ENCODE results near the gene IQCM. TPM values are rescaled to one million over a fixed set of nuclear protein-coding genes. Genes with fewer than 3 reads are reported as not detected.

The IQCM gene
- total and polyA plus RNA-seq, 2 donors (not counting 1 experiment from before 2014, with no cell fraction given) = not detected

- Histone ChIP-seq H3K9ac (ENCODE audit: insufficient read depth, low read length) (no peak overlapping the region), H3K4me2 (ENCODE audit: extremely low read depth, insufficient read depth, low read length) (no peak overlapping the region), H3K36me3 (ENCODE audit: control insufficient read depth, insufficient read depth, low read length) (no peaks in the 10 kb centered on the region), H3K4me1 (ENCODE audit: control insufficient read depth, extremely low read depth, insufficient read depth, low read length) (no peaks in the 10 kb centered on the region), H3K27ac (ENCODE audit: insufficient read depth, low read length) (no peak overlapping the region), H3K27me3 (ENCODE audit: control insufficient read depth, insufficient read depth, low read length) (no peaks in the 10 kb centered on the region), H3K79me2 (ENCODE audit: control insufficient read depth, insufficient read depth, low read length) (no peaks in the 10 kb centered on the region), H4K20me1 (ENCODE audit: control insufficient read depth, extremely low read depth, insufficient read depth, low read length) (no peaks in the 10 kb centered on the region), H2AFZ (ENCODE audit: low read length) (no peak overlapping the region), H3K4me3 (replicated peaks in 1 of 4; ENCODE audit: control extremely low read depth in 1 of 4, insufficient read depth in 1 of 4, low read depth in 3 of 4, low read length in 4 of 4) (no peak overlapping the region), H3K9me3 (ENCODE audit: control insufficient read depth, insufficient read depth, low read depth, low read length) (no peaks in the 10 kb centered on the region)
- TF ChIP-seq CTCF (conservative IDR thresholded peaks at IDR 0.05 in 1 of 2, IDR thresholded peaks at IDR 0.05 in 1 of 2; ENCODE audit: low read depth in 1 of 2, low read length in 2 of 2) (no peak), EZH2 (IDR thresholded peaks at IDR 0.05; ENCODE audit: low read length, missing control alignments) (no peak)
- no peak for DNase-seq (ENCODE audit: low read depth in 2 of 2)
These were observed 95.8 kb downstream of the IQCM start for GRCh38 chr4:149719806-149720205.

GRCh38 chr4:149719357-149719756 is 96.3 kb downstream of the IQCM start:
- no peak overlapping the region for H3K4me2 ChIP-seq (ENCODE audit: extremely low read depth, insufficient read depth, low read length)
- no peak for TF ChIP-seq EZH2 (IDR thresholded peaks at IDR 0.05; ENCODE audit: low read length, missing control alignments)
- TF ChIP-seq CTCF (conservative IDR thresholded peaks at IDR 0.05 in 1 of 2, IDR thresholded peaks at IDR 0.05 in 1 of 2; ENCODE audit: low read depth in 1 of 2, low read length in 2 of 2) = no peak
- peak in 1 of 2 donors; percentile 7 for DNase-seq (ENCODE audit: low read depth in 2 of 2)
- H3K4me3 ChIP-seq (replicated peaks in 1 of 4; ENCODE audit: control extremely low read depth in 1 of 4, insufficient read depth in 1 of 4, low read depth in 3 of 4, low read length in 4 of 4) = no peak overlapping the region
- H3K36me3 ChIP-seq (ENCODE audit: control insufficient read depth, insufficient read depth, low read length) = no peaks in the 10 kb centered on the region
- no peaks in the 10 kb centered on the region for H3K9me3 ChIP-seq (ENCODE audit: control insufficient read depth, insufficient read depth, low read depth, low read length)
- no peak overlapping the region for H2AFZ ChIP-seq (ENCODE audit: low read length)
- no peaks in the 10 kb centered on the region for H3K79me2 ChIP-seq (ENCODE audit: control insufficient read depth, insufficient read depth, low read length)
- H3K9ac ChIP-seq (ENCODE audit: insufficient read depth, low read length) = no peak overlapping the region
- H4K20me1 ChIP-seq (ENCODE audit: control insufficient read depth, extremely low read depth, insufficient read depth, low read length) = no peaks in the 10 kb centered on the region
- H3K27ac ChIP-seq (ENCODE audit: insufficient read depth, low read length) = no peak overlapping the region
- H3K27me3 ChIP-seq (ENCODE audit: control insufficient read depth, insufficient read depth, low read length) = no peaks in the 10 kb centered on the region
- H3K4me1 ChIP-seq (ENCODE audit: control insufficient read depth, extremely low read depth, insufficient read depth, low read length) = no peaks in the 10 kb centered on the region

- H3K4me3 ChIP-seq (replicated peaks in 1 of 4; ENCODE audit: control extremely low read depth in 1 of 4, insufficient read depth in 1 of 4, low read depth in 3 of 4, low read length in 4 of 4) = no peak overlapping the region
- no peak overlapping the region for H3K9ac ChIP-seq (ENCODE audit: insufficient read depth, low read length)
- no peak overlapping the region for H3K4me2 ChIP-seq (ENCODE audit: extremely low read depth, insufficient read depth, low read length)
- no peaks in the 10 kb centered on the region for H3K79me2 ChIP-seq (ENCODE audit: control insufficient read depth, insufficient read depth, low read length)
- no peak for TF ChIP-seq EZH2 (IDR thresholded peaks at IDR 0.05; ENCODE audit: low read length, missing control alignments)
- no peaks in the 10 kb centered on the region for H3K9me3 ChIP-seq (ENCODE audit: control insufficient read depth, insufficient read depth, low read depth, low read length)
- no peak for DNase-seq (ENCODE audit: low read depth in 2 of 2)
- H2AFZ ChIP-seq (ENCODE audit: low read length) = no peak overlapping the region
- no peaks in the 10 kb centered on the region for H3K36me3 ChIP-seq (ENCODE audit: control insufficient read depth, insufficient read depth, low read length)
- H4K20me1 ChIP-seq (ENCODE audit: control insufficient read depth, extremely low read depth, insufficient read depth, low read length) = no peaks in the 10 kb centered on the region
- no peak overlapping the region for H3K27ac ChIP-seq (ENCODE audit: insufficient read depth, low read length)
- no peaks in the 10 kb centered on the region for H3K27me3 ChIP-seq (ENCODE audit: control insufficient read depth, insufficient read depth, low read length)
- H3K4me1 ChIP-seq (ENCODE audit: control insufficient read depth, extremely low read depth, insufficient read depth, low read length) = no peaks in the 10 kb centered on the region
These were observed 97.1 kb downstream of the IQCM start for GRCh38 chr4:149718500-149718899.
